Activated CD4-positive, CD25-positive, alpha-beta regulatory T cell (primary cell): Measurements from ENCODE around the gene KIAA0040.
A peak's percentile ranks its signal among the peaks of the same experiment; 100 is the strongest.

Experiments
- DNase-seq, 4 experiments: peaks; one replicate each; lab custom pipeline; 2025; lab: John Stamatoyannopoulos, UW

The KIAA0040 gene

DNA sequence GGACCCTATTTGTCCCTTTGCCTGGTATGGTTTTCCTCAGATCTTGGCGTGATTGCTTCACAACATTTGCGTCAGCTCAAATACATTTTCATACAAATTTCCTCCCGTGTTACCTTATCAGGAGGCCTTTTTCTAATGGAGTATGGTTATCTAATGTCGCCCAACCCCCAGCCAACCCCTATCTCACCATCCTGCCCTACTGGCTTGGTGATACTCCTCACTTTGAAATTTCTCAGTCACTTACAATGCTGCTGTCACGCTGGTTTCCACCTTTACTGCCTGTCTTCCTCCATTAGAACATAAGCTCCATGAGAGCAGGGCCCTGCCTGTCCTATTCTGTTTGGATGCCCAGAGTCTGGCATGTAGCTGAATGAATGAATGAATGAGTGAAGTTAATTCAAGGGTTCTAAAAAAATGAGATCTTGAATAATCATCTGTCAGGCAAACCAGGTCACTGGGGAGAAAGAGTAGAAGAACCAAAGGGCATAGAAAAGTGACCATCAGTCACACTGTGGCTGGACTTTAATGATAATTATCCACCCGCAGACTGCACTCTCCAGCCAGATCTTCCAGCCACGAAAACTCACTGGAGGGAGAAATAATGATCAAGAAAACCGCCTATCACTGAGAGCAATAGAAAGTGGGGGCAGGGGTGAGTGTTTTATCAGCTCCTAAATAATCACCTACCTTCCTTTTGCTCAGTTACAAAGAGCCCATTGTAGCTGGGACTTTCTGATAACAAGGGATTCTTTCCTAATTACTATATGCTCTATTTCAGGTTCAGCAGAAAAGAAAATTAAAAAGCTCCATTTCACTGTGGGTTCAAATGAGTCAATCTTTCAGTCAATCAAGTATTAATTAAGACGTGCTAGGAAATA lies 21.3 kb downstream of the KIAA0040 start:
- DNase-seq, result no peak

DNA sequence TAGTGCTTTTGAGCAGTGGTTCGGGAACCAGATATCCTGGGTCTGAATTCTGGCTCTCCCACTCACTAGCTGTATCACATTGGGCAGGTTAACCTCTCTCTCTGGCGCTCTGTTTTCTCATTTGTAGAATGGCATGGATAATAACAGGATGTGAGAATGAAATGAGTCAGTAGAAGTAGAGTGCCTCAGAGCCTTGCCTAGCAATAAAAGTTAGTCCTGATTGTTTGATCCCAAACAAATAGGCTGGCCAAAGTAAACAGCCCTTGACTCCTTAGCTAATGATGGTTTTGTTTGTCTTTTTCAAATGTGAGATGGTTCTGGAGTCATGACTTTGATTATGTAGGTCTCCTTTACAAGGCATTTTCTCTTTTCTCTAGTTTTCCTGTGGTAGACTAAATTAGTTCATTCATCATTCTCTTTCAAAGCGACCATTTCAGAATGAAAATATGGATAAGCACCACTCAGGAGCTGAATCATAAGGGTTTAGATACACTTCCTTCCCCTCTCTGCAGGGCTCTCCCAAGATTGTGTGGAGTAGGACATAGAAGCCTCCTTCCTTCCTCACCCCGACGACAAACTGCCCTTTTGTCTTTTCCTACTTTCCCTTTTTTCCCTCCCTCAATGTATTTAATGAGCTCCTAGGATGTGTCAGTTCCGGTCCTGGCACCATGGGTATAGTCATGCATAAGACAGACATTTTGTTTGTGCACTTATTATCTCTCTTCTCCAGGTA lies 23.1 kb downstream of the KIAA0040 start:
- DNase-seq, result no peak

DNA sequence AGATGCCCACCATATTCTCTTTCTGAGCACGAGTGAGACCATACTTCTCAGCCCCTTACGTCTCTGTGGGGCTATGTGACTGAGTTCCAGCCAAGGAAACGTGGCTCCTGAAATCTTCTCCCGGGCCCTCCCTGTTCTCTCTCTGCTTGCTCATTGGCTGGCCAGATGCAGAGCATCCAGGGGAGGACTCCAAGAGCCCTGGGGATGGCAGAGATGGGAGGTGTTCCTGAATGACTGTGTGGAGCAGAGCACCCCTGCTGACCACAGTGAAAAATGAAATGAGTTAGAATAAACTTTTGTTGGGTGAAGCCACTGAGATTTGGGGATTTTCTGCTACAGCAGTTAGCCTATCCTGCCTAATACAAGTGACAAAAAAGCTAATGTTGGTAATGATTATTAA lies 23.8 kb downstream of the KIAA0040 start:
- DNase-seq, result no peak

DNA sequence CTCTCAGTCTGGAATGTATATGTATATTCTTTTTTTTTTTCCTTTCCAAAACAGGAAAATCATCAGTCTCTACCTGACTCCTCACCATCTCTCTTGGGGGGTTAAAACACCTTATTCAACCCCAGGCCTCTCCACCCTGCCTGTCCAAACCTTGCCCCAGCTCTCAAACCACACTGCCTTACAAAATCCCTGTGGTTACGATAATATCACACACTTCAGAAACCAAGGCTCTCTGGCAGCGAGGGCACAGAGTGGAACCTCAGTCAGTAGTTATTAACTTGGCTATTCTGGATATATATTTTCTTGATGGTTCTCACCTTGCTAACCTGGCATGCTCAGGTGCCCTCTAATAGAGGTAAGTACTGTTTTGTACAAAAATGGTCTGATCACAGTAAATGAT lies 24.7 kb downstream of the KIAA0040 start:
- DNase-seq, result no peak

DNA sequence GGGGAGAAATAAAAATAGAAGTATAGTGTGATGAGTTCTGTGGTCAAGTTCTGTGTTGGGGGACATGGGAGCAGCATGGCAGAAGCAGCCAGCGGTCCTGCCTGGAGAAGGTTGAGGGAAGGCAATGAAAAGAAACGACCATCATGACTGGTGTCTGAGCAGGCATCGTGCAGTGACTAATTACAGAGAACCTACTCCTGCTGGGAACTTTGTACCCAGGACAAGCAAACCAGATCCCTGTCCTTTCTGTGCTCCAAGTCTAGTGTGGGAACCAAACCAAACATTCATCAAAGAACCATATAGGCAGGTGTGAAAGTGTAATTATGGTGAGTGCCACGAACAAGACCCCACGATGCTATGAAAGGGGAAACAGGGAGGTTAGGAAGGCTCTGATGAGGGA lies 25.8 kb downstream of the KIAA0040 start:
- DNase-seq, result no peak

DNA sequence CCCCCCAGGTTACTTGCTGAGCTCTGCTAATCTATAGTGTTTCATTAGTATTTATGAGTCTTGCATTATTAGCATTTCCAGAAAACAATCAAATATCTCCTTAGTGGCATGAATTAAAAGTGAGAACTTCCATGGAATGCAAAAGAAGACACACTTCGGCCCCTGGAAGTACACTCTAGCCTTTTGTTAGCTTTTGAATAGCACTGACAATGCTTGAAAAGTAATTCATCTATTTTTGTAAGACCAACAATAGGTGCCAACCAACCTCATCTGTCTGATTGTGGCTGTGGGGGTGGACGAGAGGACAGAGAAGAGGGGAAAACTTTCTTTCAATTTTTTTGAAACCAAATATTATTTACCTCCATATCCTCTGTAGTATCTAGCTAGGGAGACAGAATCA lies 27.8 kb downstream of the KIAA0040 start:
- no peak for DNase-seq

DNA sequence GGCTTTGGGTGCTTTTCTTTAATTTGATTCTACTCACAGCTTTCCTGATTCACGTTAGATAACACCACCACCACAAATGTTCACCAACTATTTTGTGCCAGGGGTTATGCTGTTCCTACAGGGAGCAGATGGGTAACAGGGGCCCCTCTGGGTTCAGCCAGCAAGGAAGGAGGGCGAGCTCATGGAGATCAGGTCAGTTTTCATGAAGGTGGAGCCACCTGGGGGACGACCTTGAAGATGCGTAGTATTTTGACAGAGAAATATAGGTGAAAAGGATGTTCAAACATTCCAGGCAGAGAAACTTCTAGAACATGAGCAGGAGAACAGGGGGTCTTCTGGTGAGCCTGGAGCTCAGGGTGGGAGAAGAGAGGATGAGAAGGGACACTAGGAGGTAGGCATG lies 28.9 kb downstream of the KIAA0040 start:
- DNase-seq, result no peak

DNA sequence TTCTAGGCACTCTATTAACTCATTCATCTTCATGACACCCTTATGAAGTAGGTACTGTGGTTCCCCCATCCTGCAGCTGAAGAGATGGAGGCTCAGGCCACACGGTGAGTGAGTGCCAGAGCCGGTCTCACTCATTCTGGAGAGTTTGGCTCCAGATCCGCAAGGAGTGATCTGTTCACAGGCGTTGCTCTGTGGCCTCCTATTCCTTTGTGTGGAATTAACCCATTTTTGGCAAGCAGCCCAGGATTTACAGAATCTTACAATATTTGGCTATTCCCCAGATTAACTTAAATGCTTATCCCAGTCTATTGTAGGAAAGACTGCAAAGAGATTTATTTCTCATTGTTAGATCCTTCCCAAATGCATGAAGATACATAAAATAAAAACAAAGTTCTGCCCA lies 29.6 kb downstream of the KIAA0040 start:
- DNase-seq, result no peak

DNA sequence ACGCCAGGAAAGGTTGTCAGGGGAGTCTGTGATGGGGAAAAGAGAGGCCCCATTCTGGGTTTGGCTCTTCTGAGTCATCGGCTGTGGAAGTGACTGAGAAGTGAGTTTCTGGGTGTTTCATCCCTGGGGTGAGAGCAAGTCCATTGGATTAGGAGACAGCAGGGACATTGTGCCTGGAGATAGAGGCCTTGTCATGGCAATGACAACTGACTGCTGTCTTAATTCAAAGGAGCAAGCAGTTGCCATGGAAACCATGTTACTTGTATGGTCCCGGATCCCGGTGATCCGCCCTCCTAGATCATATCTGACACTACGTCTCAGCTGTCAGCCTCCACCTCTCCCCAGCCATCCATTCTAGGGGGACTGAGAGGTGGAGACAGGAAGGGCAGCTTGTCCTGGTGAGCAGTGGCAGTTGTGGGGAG lies 34.4 kb downstream of the KIAA0040 start:
- no peak for DNase-seq

DNA sequence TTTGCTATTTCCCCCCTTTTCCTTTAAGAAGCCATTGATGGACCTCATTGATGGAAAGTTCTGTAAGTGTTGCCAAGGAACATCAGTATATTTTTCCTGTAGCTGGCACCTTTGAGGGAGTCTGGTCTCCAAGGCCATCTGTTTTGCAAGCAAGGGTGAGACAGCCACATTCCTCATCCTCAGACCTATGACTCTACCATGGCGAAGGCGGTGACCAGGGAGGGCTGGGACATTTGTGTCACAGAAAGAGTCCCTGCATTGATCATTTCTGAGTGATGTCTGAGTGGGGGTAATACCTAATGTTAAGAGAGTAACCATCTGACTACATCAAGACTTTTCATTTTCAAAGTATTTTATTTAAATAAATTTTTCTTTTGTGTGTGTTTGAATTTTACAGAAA lies 35.4 kb downstream of the KIAA0040 start:
- DNase-seq, result no peak

DNA sequence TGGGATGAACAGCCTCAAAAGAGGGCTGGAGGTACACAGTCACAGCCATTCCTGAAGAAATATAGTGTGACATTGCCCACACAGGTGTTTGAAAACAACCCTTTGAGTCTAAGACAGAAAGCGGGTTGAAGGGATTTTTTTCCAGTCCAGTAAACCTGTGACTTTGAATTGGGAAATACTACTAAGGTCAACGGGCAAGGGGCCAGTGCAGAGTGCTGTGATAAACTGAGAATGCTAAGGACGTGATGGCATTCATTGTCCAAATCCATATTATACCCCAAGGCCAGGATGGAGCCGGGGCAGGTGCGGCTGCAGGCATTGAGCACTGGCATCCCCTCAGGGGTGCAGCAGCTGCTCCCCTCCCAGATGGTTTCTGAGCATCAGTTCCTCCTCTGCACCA lies 36.6 kb downstream of the KIAA0040 start:
- no peak for DNase-seq

DNA sequence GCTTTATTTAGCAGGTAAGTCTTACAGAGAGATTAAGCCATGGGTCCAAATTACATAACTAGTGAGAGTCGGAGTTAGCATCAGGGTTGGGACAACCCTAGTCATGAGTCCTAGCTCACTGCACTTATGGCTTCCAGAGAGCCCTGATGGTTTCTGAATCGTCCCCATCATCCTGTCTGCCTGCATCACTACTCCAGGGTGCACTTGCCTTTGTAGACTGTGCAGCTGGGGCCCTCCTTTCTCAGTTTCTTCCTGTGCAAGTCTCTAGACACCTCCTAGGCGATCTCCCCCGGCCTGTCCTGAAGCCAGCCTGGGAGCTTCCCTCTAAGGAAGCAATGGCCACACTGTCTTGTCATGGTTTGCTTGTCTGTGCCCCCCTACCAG lies 37.1 kb downstream of the KIAA0040 start:
- DNase-seq, result no peak

DNA sequence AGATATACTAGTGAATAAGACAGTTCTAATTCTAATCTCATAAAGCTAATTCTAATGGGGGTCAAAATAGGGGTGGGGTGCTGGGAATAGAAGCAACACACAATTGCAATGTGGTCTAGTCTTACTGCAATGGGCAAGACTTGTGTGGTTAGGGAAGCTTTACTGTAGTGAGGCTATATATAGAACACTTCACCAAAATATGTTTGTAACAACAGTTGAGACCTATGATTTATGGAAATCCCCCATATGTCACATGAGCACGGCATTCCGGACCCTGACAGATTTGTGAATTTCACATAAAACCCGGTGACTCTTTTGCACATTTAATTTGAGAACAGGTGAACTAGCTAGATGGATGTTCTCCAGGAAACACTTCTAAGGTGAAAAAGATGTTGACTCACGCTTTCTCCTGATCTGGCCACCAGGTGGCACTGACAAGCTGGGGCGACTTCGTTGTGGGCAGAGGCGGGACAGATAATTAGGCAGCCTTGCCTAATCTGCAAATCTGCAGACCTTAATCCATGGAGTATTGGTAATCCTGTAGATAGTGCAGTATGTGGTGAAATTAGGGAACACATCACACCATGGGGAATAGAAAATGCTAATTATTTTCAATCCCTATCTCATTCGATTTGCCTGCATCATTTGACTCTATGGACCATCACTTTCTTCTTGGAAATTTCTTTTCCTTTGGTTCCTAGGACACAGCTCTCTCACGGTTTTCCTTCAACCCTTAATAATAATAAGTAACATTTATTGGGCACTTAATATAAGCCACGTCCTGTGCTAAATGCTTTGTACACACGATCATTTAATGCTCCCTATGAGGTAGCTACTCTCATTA lies 37.7 kb downstream of the KIAA0040 start:
- peak; percentile 55 to 65 (median 60) for DNase-seq

DNA sequence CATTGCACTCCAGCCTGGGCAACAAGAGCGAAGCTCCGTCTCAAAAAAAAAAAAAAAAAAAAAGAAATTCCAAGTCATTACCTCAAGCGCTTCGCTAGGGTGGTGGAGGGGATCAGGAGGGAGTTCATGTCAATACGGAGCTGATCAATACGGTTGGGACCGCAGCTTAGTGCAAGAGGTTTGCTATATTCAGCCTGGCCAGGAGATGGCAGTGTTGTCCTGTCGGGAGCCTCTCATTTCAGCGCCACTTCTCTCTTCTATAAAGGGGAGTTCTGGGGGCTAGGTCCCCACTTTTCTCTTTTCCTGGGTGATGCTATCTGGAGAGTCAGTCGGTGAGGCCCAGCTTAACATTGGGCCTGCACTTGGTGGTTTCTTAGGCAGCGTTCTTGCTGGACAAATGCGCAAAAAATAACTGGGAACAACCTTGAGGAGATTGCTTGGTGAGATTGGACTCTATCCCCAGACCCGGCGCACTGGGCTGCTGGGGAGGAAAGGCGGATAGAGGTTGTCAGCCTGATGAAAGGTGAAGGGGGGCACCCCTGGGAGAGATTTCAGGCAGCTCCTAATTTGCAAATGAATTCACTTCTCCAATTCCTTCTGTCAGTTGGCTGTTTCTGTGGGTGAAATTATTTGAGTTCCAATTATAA lies 40.4 kb downstream of the KIAA0040 start:
- DNase-seq, result peak; percentile 46 to 63 (median 53)

DNA sequence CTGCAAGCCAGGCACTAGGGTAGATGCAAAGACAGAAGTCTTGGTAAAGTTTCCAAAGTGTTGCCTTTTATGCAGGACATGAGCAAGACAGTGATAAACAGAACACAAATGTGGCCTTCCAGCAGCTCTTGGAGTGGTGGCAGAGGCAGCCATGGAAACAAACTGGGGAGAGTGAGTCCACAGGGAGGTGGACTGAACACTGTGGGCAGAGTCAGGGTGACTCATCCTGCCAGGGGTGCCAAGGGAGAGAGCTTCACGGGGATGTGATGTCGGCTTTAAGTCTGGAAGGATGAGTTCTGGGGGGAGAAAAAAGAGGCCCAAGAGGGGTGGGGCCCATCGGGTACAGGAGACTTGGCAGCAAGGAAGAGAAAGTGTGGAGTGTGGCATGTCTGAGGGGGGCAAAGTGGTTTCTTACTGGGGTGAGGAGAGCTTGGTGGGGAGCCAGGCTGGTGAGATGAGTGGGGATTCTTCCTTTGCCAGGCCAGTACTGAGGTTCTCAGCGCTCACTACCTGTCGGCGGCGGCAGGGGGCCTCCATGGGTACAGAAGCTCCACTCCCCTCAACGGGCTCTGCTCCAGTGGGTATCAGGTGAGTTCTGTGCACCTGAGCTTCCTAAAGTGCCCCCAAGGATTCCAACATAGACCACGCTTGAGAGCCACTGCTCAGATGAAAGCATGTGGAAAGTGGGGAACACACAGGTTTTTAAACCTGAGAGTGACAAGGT lies 41.8 kb downstream of the KIAA0040 start:
- DNase-seq, result no peak

DNA sequence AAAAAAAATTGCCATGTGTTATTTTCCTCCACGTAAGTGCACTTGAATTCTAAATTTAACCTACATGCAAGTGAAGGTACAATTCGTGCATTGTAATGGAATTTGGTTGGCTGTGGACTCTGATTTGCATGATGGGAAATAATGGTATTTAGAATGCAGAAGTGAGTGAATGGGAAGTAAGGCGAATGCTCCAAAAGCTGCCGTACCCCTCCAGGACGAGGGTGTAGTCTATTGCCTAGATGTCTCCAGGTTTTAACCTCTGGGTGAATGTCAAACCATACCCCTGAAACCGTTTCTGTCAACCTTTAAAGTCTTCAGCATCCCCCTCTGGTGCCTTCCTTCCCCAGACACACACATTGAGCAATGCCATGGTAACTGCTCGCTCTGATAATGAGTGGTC lies 44.5 kb downstream of the KIAA0040 start:
- no peak for DNase-seq

DNA sequence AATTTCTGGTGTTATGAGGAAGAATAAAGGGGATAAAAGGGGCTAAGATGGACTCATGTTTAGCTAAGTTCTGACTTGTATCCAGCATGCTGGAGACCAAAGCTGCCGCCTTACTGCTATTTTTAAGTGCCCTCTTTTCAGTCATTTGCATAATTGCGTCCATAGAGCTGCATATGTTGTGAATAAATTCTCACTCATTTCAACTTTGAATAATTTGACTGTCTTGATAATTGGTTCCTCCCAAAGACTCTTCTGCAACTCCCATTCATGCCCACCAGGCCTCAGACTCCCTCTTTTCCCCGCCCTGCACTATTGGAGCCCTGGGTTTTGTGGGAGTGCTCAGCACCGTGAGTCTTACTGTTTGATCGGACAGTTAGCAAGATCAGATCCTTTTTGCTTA lies 45.0 kb downstream of the KIAA0040 start:
- DNase-seq, result no peak

DNA sequence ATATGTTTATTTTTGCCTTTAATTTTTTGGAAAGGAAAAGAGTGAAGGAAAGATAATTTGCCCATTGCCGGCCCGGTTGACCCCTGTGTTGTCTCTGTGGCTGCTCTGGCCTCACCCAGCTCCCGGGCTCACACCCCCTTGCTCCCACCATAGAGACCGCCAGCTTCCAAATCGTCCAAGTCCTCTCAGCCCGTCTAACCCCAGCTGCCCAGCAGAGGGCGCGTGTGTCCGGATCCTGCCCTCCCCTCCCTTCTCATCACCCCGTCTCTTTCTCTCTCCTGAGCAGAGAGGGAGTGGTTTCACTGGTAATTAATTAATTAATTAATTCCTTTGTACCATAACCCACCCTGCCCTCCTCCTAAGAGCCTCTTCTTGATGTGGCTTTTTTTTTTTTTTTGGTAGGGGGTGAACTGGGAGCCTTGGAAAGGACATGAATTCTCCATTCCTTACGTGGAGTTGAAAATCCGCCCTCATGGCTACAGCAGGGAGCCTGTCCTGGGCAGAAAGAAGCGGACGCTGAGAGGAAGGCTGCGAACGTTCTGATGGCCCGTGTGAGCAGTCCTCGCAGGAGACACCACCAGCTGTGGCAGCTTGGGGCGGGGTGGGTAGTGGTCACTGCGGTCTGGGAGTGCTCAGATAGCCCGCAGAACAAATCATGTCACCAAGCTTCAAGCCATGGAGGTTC lies 45.9 kb downstream of the KIAA0040 start:
- peak; percentile 42 to 62 (median 48) for DNase-seq

DNA sequence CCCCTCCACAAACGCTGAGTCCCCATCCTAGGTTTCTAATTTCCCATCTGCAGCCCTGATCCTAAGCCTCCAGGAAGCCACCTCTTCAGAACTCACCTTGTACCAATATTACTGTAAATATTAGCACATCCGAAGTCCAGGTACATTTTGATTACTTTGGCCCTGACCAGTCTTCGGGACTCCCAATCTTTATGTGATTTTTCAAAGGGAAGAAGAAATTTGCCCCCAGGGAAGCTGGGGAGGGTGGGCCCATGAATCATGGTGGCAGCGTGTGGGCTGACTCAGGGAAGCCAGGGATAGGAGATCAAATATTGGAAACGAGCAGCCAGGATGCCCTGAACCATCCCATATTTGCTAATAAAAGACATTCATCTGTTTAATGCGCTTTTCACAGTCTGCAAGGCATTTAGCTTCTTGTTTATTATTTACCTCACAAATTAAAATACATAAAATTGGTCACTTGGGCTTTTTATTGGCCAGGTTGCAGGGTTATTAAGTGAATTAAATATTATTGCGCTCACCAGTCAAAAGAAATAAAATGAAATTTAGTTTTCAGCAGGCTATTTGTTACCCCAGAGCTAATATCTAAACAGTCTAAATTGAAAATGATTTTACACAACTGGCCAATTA lies 46.6 kb downstream of the KIAA0040 start:
- no peak for DNase-seq

DNA sequence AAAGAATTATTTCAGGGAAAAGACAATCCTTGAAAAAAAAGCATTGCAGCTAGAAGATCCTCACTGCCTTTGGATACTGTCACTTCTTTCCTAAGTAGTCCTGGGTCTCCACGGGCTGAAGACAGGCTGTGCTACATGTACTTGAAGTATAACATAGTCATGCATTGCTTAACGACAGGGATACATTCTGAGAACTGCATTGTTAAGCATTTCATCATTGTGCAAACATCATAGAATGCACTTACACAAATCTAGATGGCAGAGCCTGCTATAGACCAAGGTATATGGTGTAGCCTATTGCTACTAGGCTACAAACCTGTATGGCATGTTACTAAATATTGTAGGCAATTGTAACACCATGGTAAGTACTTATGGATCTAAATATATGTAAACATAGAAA lies 54.0 kb downstream of the KIAA0040 start:
- no peak for DNase-seq
